Nephron (organoid): ENCODE results near the gene PEF1.

ENCODE experiments used
- H3K27ac Mint-ChIP-seq, 3 experiments: 2 replicates each; pipeline ENCODE4 v1.8.0; 2020; ENCODE audit warnings: mixed read lengths in 3 of 3, mild to moderate bottlenecking in 2 of 3, moderate library complexity in 1 of 3
- H3K27me3 Mint-ChIP-seq: 2 replicates; pipeline ENCODE4 v1.8.0; 2021; ENCODE audit warnings: low read depth, mild to moderate bottlenecking, moderate library complexity, mixed read lengths
- H3K36me3 Mint-ChIP-seq: 2 replicates; pipeline ENCODE4 v1.8.0; 2020; ENCODE audit warnings: low read depth, mixed read lengths
- H3K4me1 Mint-ChIP-seq: 2 replicates; pipeline ENCODE4 v1.8.0; 2020; ENCODE audit warnings: mixed read lengths
- H3K4me3 Mint-ChIP-seq, 3 experiments: 2 replicates each; pipeline ENCODE4 v1.8.0; 2020; ENCODE audit warnings: mild to moderate bottlenecking in 3 of 3, mixed read lengths in 3 of 3, moderate library complexity in 2 of 3
- H3K9me3 Mint-ChIP-seq: 2 replicates; pipeline ENCODE4 v1.8.0; 2020; ENCODE audit warnings: mixed read lengths
- TF ChIP-seq, protein P1 (sequence below), 3 experiments: fragments of 200-600 bp; sonication (generic); IDR thresholded peaks; one replicate each; pipeline ENCODE4 v1.5.0; 2021; ENCODE audit warnings: antibody characterized with exemption in 3 of 3; ENCODE audit not compliant: unreplicated experiment in 3 of 3

Gene PEF1

DNA sequence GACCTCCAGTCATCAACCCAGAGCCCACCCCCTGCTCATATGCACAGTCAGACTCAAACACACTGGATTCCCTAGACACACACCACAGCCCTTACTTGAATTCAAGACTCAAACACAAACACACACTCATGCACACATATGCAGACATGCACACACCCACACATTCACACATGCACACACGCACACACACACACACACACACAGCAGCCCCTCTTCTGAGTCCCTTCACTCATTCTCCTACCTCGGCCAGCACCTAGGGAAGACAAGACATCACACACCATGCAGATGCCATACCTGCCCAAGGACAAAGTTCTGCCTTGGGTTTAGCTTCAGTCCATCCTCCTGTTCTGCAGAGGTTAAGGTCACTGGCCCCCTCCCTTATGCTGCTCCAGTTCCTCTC, 28.7 kb downstream of the PEF1 start:
- Mint-ChIP-seq H3K27ac (no peak overlapping the region), H3K9me3 (no peaks in the 10 kb centered on the region), H3K27me3 (peaks cover 43% of the 10 kb centered on the region), H3K4me3 (peak overlapping the region; percentile 4 to 29 (median 16)), H3K36me3 (no peaks in the 10 kb centered on the region), H3K4me1 (peaks cover 16% of the 10 kb centered on the region)
- TF ChIP-seq, protein P1, sequence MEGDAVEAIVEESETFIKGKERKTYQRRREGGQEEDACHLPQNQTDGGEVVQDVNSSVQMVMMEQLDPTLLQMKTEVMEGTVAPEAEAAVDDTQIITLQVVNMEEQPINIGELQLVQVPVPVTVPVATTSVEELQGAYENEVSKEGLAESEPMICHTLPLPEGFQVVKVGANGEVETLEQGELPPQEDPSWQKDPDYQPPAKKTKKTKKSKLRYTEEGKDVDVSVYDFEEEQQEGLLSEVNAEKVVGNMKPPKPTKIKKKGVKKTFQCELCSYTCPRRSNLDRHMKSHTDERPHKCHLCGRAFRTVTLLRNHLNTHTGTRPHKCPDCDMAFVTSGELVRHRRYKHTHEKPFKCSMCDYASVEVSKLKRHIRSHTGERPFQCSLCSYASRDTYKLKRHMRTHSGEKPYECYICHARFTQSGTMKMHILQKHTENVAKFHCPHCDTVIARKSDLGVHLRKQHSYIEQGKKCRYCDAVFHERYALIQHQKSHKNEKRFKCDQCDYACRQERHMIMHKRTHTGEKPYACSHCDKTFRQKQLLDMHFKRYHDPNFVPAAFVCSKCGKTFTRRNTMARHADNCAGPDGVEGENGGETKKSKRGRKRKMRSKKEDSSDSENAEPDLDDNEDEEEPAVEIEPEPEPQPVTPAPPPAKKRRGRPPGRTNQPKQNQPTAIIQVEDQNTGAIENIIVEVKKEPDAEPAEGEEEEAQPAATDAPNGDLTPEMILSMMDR (IDR thresholded peaks at IDR 0.05; ENCODE audit: unreplicated experiment in 3 of 3) = no peak

DNA sequence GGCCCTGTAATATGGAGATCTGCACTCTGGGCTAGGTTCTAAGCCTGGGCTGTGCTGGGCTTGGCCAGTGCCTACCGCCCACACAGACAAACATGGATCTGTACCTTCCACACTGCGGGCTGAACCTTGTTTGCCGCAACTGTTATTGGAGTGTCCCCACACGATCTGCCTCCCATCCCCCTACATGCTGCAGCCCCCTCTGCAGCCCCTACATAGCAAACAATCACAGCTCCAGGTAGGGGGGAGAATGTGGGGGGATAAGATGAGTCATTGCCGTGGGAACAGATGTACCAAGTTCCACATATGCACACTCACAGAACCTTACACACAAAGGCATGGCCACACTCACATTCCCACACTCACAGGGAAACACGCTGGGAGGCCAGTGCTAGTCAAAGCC, 29.3 kb downstream of the PEF1 start:
- TF ChIP-seq, protein P1 (IDR thresholded peaks at IDR 0.05; ENCODE audit: unreplicated experiment in 3 of 3) = no peak
- no peak overlapping the region for H3K27ac Mint-ChIP-seq
- no peaks in the 10 kb centered on the region for H3K9me3 Mint-ChIP-seq
- peaks cover 16% of the 10 kb centered on the region for H3K4me1 Mint-ChIP-seq
- peaks cover 43% of the 10 kb centered on the region for H3K27me3 Mint-ChIP-seq
- H3K4me3 Mint-ChIP-seq = peak overlapping the region; percentile 4 to 29 (median 16)
- H3K36me3 Mint-ChIP-seq = no peaks in the 10 kb centered on the region

DNA sequence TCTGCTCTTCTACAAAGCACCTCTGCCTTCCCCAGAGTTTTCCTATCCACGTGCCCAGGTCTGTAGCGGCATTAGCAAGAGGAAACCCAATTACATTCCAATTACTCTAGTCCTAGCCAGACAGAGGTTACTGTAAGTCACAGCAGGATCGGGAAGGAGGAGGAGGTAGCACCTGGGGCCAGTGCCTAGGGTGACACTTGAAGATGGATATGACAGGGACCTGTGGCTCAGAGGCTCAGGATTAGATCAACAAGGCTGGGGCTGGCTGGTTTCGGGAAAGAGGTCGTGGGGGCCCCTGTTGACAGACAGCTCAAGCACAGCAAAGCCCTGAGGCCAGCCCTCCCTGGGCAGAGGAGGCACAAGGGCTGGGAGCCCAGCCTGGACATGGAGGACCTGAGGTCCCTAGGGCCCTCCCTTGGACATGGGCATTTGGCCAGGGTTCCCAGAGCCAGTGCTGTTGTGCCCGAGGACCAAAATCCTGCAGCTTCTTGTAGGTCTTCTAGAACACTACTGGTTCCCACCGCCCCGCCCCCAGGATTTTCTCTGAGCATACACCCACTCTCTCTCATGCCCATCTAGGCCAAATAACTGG, 30.2 kb downstream of the PEF1 start:
- H3K9me3 Mint-ChIP-seq = no peaks in the 10 kb centered on the region
- H3K27ac Mint-ChIP-seq = no peak overlapping the region
- H3K4me1 Mint-ChIP-seq = peaks cover 23% of the 10 kb centered on the region
- TF ChIP-seq, protein P1 (IDR thresholded peaks at IDR 0.05; ENCODE audit: unreplicated experiment in 3 of 3) = no peak
- no peak overlapping the region for H3K4me3 Mint-ChIP-seq
- H3K27me3 Mint-ChIP-seq = peaks cover 43% of the 10 kb centered on the region
- H3K36me3 Mint-ChIP-seq = no peaks in the 10 kb centered on the region

DNA sequence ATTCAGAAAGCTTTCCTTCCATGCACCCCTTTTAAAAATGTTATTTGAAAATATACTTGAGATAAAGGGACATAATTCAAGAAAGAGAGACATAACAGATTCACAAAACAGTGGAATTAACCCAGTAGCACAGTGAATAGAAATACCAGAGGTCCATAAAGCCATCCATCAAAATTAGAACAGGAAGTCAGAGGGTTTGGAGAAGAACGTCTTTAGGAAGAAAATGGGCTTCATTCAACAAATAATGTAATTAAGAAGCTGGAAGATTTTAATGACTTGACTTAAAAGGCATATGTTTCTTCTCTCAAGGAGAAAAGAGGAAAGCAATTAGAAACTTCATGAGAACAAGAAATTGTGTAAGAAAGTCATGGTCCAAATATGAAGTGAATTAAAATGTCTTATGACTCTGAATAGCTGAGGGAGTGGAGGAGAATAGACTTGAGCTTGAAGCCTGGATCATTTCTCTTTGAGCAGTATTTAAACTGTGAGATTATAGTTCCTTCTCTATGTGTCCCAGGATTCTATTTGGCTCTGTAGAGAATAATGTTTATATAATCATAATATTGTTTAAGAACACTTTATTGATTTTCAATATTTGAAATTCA, 35.1 kb downstream of the PEF1 start:
- TF ChIP-seq, protein P1 (IDR thresholded peaks at IDR 0.05; ENCODE audit: unreplicated experiment in 3 of 3) = no peak
- H3K4me1 Mint-ChIP-seq = peaks cover 14% of the 10 kb centered on the region
- H3K27ac Mint-ChIP-seq = peak overlapping the region; percentile 1 to 27 (median 9)
- H3K4me3 Mint-ChIP-seq = no peak overlapping the region
- no peaks in the 10 kb centered on the region for H3K36me3 Mint-ChIP-seq
- H3K9me3 Mint-ChIP-seq = no peaks in the 10 kb centered on the region
- peaks cover 4% of the 10 kb centered on the region for H3K27me3 Mint-ChIP-seq

DNA sequence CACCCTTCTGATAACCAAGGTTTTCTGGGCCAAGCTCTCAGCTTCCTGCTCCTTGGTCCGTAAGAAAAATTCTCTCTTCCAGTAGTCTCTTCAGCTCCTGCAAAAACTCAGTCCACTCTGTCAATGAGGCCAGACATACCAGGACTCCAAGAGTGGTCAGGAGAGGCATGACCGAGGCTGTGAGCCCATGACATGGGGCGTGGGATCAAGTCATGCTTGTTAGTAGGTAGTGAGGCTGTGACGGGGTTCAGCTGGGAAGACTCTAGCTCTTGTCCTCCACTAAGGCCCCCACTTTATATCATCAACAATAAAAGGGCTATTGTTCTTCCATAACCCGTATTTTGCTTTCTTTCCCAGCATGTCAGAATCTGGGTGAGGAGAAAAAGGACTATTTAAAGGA, 37.3 kb downstream of the PEF1 start:
- Mint-ChIP-seq H3K27me3 (no peaks in the 10 kb centered on the region), H3K9me3 (no peaks in the 10 kb centered on the region), H3K36me3 (no peaks in the 10 kb centered on the region), H3K4me3 (no peak overlapping the region), H3K4me1 (peaks cover 9% of the 10 kb centered on the region), H3K27ac (no peak overlapping the region)
- TF ChIP-seq, protein P1 (IDR thresholded peaks at IDR 0.05; ENCODE audit: unreplicated experiment in 3 of 3) = no peak

DNA sequence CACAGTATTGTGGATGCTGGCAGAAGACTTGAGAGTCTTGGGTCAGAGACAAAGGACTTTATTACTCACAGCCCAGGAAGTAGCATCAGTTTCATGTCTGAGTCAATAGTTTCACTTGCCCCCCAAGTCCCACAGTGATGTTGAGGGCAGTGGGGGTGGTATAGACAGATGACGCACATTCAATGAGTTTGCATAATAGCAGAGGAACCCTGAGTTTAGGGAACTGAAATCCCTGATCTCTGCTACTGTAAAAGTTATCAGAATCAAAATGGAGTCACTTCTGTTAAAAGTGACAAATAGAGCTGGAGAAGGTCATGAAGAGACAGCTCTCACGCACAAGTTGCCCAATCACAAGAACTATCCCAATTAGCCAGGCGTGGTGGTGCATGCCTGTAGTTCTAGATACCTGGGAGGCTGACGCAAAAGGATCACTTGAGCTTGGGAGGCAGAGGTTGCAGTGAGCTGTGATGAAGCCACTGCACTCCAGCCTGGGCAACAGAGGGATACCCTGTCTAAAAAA, 38.7 kb downstream of the PEF1 start:
- H3K4me1 Mint-ChIP-seq = peaks cover 9% of the 10 kb centered on the region
- no peak overlapping the region for H3K27ac Mint-ChIP-seq
- H3K4me3 Mint-ChIP-seq = no peak overlapping the region
- no peaks in the 10 kb centered on the region for H3K27me3 Mint-ChIP-seq
- TF ChIP-seq, protein P1 (IDR thresholded peaks at IDR 0.05; ENCODE audit: unreplicated experiment in 3 of 3) = no peak
- H3K36me3 Mint-ChIP-seq = no peaks in the 10 kb centered on the region
- no peaks in the 10 kb centered on the region for H3K9me3 Mint-ChIP-seq
